HFFc6 (cell line): ENCODE measurements around the gene THADA. TPM values are rescaled to one million over a fixed set of nuclear protein-coding genes. Genes with fewer than 3 reads are reported as not detected.

Experiments used
- DNase-seq: peaks from one replicate; pipeline ENCODE4 v3.0.0-alpha.2; 2018
- H3K27ac Mint-ChIP-seq: 2 replicates; pipeline ENCODE4 v1.8.0; 2020; ENCODE audit warnings: mild to moderate bottlenecking, mixed read lengths
- H3K27me3 Mint-ChIP-seq: 2 replicates; pipeline ENCODE4 v1.8.0; 2021; ENCODE audit warnings: mild to moderate bottlenecking, moderate library complexity, mixed read lengths; ENCODE audit not compliant: insufficient read depth
- H3K36me3 Mint-ChIP-seq: 2 replicates; pipeline ENCODE4 v1.8.0; 2021; ENCODE audit warnings: low read depth, mixed read lengths
- H3K4me1 Mint-ChIP-seq: 2 replicates; pipeline ENCODE4 v1.8.0; 2020; ENCODE audit warnings: low read depth, mixed read lengths
- H3K4me3 Mint-ChIP-seq: 2 replicates; pipeline ENCODE4 v1.8.0; 2020; ENCODE audit warnings: mild to moderate bottlenecking, moderate library complexity, mixed read lengths
- H3K9me3 Mint-ChIP-seq: 2 replicates; pipeline ENCODE4 v1.8.0; 2020; ENCODE audit warnings: mild to moderate bottlenecking, mixed read lengths
- CTCF ChIP-seq: fragments of 200-600 bp; sonication (generic); IDR thresholded peaks from 2 replicates; pipeline ENCODE4 v1.5.0; 2021; ENCODE audit warnings: antibody characterized with exemption, mild to moderate bottlenecking
- total RNA-seq, 6 experiments: library from RNA; stranded (reverse); fragmentation: NEBNext Ultra II Directional; extraction: Animal tissue kit (Norgen Biotek cat#: 25700); gene quantifications; 2 replicates in 1 of 6; 3 replicates in 5 of 6; pipeline ENCODE4 v1.2.3, GENCODE V29; 2021

Gene THADA
- total RNA-seq, 6 experiments from 2014 or later, result 14.3 to 20.5 (median 17.3) TPM

GRCh38 chr2:43430489-43430888 lies 165.3 kb downstream of the THADA start:
- Mint-ChIP-seq H3K36me3 (peaks cover 10% of the 10 kb centered on the region), H3K4me1 (peaks cover 18% of the 10 kb centered on the region), H3K9me3 (no peaks in the 10 kb centered on the region), H3K27me3 (no peaks in the 10 kb centered on the region), H3K4me3 (no peak overlapping the region), H3K27ac (no peak overlapping the region)
- TF ChIP-seq CTCF, result no peak
- no peak for DNase-seq

GRCh38 chr2:43429369-43429768 lies 166.5 kb downstream of the THADA start:
- peaks cover 18% of the 10 kb centered on the region for H3K36me3 Mint-ChIP-seq
- no peak for DNase-seq
- H3K9me3 Mint-ChIP-seq, result no peaks in the 10 kb centered on the region
- H3K4me3 Mint-ChIP-seq, result no peak overlapping the region
- no peak overlapping the region for H3K27ac Mint-ChIP-seq
- H3K4me1 Mint-ChIP-seq, result peaks cover 29% of the 10 kb centered on the region
- H3K27me3 Mint-ChIP-seq, result no peaks in the 10 kb centered on the region
- TF ChIP-seq CTCF, result no peak

- H3K27ac Mint-ChIP-seq, result peak overlapping the region; percentile 77
- no peak for DNase-seq
- no peaks in the 10 kb centered on the region for H3K27me3 Mint-ChIP-seq
- no peaks in the 10 kb centered on the region for H3K9me3 Mint-ChIP-seq
- no peak overlapping the region; the same call in 1 of the 2 replicates for H3K4me3 Mint-ChIP-seq
- H3K36me3 Mint-ChIP-seq, result peaks cover 15% of the 10 kb centered on the region
- TF ChIP-seq CTCF, result no peak
- peaks cover 33% of the 10 kb centered on the region for H3K4me1 Mint-ChIP-seq
Measured at GRCh38 chr2:43427032-43427424, 168.8 kb downstream of the THADA start.

GRCh38 chr2:43426305-43427031 lies 169.4 kb downstream of the THADA start:
- Mint-ChIP-seq H3K9me3 (no peaks in the 10 kb centered on the region), H3K27me3 (no peaks in the 10 kb centered on the region), H3K4me1 (peaks cover 33% of the 10 kb centered on the region), H3K4me3 (peak overlapping the region; percentile 20; the same call in 1 of the 2 replicates), H3K27ac (peak overlapping the region; percentile 77), H3K36me3 (peaks cover 15% of the 10 kb centered on the region)
- DNase-seq, result peak; percentile 98
- TF ChIP-seq CTCF, result no peak

- no peak for DNase-seq
- H3K9me3 Mint-ChIP-seq, result no peaks in the 10 kb centered on the region
- peaks cover 34% of the 10 kb centered on the region for H3K4me1 Mint-ChIP-seq
- H3K4me3 Mint-ChIP-seq, result no peak overlapping the region; the same call in 1 of the 2 replicates
- no peaks in the 10 kb centered on the region; the same call in 1 of the 2 replicates for H3K27me3 Mint-ChIP-seq
- peaks cover 15% of the 10 kb centered on the region for H3K36me3 Mint-ChIP-seq
- H3K27ac Mint-ChIP-seq, result peak overlapping the region; percentile 62
- TF ChIP-seq CTCF, result no peak
Measured at GRCh38 chr2:43425659-43426058, 170.2 kb downstream of the THADA start.
